ENCODE results near the gene NT5DC1. TPM values are rescaled to one million over a fixed set of nuclear protein-coding genes. Genes with fewer than 3 reads are reported as not detected.

The NT5DC1 gene
- polyA plus RNA-seq, 1 of the 3 experiments (the other 2 are of a cell fraction): 20.3 TPM

DNA sequence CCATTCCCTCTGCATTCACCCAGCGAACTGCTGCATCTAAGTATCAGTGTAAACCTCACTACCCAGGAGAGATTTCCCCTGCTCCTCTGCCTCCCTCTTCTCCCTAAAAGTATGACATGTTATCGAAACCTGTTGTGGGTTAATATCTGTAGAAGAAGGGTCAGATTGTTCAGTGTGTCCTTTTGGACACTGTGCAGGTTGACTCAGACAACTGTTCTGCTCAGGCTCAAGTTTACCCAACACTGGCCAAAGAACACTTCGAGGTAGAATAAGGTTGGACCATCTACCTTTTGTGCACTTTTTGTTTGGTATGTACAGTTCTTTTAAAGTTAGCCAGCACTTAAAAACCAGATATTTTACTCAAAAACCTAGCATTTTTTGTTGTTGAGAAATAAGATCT lies 4.6 kb downstream of the NT5DC1 start:
- H3K9me3 ChIP-seq: no peaks in the 10 kb centered on the region
- ChIA-PET CTCF (interaction anchor here (1.7 kb wide), 1 partner anchor 8 kb away, joined by 5 read pairs; no protein-coding TSS in a partner anchor), POLR2A (no interaction called here)
- H3K9ac ChIP-seq: no peak overlapping the region
- 0 out of 2 replicates have a peak, but pooled peaks cover 4% of the 10 kb centered on the region for H3K79me2 ChIP-seq (ENCODE audit: insufficient read depth)
- no peak for DNase-seq
- peaks cover 0 to 16% of the 10 kb centered on the region in 2 experiments for H3K36me3 ChIP-seq (replicated peaks in 1 of 2; ENCODE audit: control insufficient read depth in 1 of 2, insufficient read depth in 2 of 2, low read length in 1 of 2)
- H3K4me2 ChIP-seq: no peak overlapping the region
- no peak overlapping the region for H3K4me3 ChIP-seq (ENCODE audit: low read depth in 2 of 2, low read length in 1 of 2)
- H3F3A ChIP-seq (replicated peaks; ENCODE audit: insufficient read depth): peaks cover 13% of the 10 kb centered on the region
- peaks cover 13 to 21% of the 10 kb centered on the region in 2 experiments; a peak in 3 of 4 replicates for H3K4me1 ChIP-seq (ENCODE audit: control insufficient read depth in 1 of 2, insufficient read depth in 2 of 2, low read depth in 1 of 2, low read length in 1 of 2)
- no peaks in the 10 kb centered on the region for H3K9me2 ChIP-seq
- H3K27me3 ChIP-seq (ENCODE audit: insufficient read depth): no peaks in the 10 kb centered on the region
- TF ChIP-seq RCOR1 (IDR thresholded peaks at IDR 0.05; ENCODE audit: low read length) (no peak), MEF2A (IDR thresholded peaks at IDR 0.05; ENCODE audit: borderline replicate concordance, low read depth) (no peak), TAF1 (IDR thresholded peaks at IDR 0.05; ENCODE audit: borderline replicate concordance, low read depth, low read length) (no peak), MXI1 (IDR thresholded peaks at IDR 0.05; ENCODE audit: low read depth, low read length) (no peak), TEAD4 (IDR thresholded peaks at IDR 0.05; ENCODE audit: borderline replicate concordance, insufficient read depth) (no peak), TCF12 (IDR thresholded peaks at IDR 0.05) (no peak), NFIC (IDR thresholded peaks at IDR 0.05; ENCODE audit: borderline replicate concordance) (no peak), FOXJ3 (CRISPR knock-in tag; IDR thresholded peaks at IDR 0.05) (no peak), SIN3A (IDR thresholded peaks at IDR 0.05; ENCODE audit: borderline replicate concordance, low read depth, low read length) (no peak), ELF1 (IDR thresholded peaks at IDR 0.05) (no peak), EZH2phosphoT487 (IDR thresholded peaks at IDR 0.05; ENCODE audit: borderline replicate concordance, low read depth) (no peak), FOXM1 (IDR thresholded peaks at IDR 0.05; ENCODE audit: low read depth) (no peak), SMC3 (IDR thresholded peaks at IDR 0.05; ENCODE audit: low read depth, low read length) (no peak), JUND (IDR thresholded peaks at IDR 0.05) (no peak), RFX5 (IDR thresholded peaks at IDR 0.05; ENCODE audit: low read length) (no peak)
- TF ChIP-seq, protein P1, sequence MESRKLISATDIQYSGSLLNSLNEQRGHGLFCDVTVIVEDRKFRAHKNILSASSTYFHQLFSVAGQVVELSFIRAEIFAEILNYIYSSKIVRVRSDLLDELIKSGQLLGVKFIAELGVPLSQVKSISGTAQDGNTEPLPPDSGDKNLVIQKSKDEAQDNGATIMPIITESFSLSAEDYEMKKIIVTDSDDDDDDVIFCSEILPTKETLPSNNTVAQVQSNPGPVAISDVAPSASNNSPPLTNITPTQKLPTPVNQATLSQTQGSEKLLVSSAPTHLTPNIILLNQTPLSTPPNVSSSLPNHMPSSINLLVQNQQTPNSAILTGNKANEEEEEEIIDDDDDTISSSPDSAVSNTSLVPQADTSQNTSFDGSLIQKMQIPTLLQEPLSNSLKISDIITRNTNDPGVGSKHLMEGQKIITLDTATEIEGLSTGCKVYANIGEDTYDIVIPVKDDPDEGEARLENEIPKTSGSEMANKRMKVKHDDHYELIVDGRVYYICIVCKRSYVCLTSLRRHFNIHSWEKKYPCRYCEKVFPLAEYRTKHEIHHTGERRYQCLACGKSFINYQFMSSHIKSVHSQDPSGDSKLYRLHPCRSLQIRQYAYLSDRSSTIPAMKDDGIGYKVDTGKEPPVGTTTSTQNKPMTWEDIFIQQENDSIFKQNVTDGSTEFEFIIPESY (IDR thresholded peaks at IDR 0.05; ENCODE audit: borderline replicate concordance, low read depth): no peak
- TF ChIP-seq, protein P2, sequence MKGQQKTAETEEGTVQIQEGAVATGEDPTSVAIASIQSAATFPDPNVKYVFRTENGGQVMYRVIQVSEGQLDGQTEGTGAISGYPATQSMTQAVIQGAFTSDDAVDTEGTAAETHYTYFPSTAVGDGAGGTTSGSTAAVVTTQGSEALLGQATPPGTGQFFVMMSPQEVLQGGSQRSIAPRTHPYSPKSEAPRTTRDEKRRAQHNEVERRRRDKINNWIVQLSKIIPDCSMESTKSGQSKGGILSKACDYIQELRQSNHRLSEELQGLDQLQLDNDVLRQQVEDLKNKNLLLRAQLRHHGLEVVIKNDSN (IDR thresholded peaks at IDR 0.05; ENCODE audit: borderline replicate concordance, low read depth): no peak
- TF ChIP-seq, protein P3, sequence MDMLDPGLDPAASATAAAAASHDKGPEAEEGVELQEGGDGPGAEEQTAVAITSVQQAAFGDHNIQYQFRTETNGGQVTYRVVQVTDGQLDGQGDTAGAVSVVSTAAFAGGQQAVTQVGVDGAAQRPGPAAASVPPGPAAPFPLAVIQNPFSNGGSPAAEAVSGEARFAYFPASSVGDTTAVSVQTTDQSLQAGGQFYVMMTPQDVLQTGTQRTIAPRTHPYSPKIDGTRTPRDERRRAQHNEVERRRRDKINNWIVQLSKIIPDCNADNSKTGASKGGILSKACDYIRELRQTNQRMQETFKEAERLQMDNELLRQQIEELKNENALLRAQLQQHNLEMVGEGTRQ (IDR thresholded peaks at IDR 0.05; ENCODE audit: borderline replicate concordance, low read depth, low read length): no peak
- 85% methylated on average over 3 of the region's 3 CpGs for WGBS (ENCODE audit: low lambda C conversion rate)
- no peaks in the 10 kb centered on the region for H4K20me1 ChIP-seq (ENCODE audit: insufficient read depth)
- no peak overlapping the region for H3K27ac ChIP-seq (ENCODE audit: low read depth in 2 of 2, low read length in 1 of 2)
- H2AFZ ChIP-seq (ENCODE audit: low read depth): no peak overlapping the region
